ENCODE measurements around the gene NUP205.
A peak's percentile ranks its signal among the peaks of the same experiment; 100 is the strongest.

NUP205 gene

GRCh38 chr7:135597926-135598305 is 40.2 kb downstream of the NUP205 start (continued):
- TF ChIP-seq PRDM1 (tag by site-specific recombination; IDR thresholded peaks at IDR 0.05) = no peak
- TF ChIP-seq ZNF239 (tag by site-specific recombination; IDR thresholded peaks at IDR 0.05) = no peak
- TF ChIP-seq ZXDB (tag by site-specific recombination; IDR thresholded peaks at IDR 0.05) = no peak
- no peak for TF ChIP-seq MEIS1 (CRISPR knock-in tag; IDR thresholded peaks at IDR 0.05; ENCODE audit: borderline replicate concordance)
- no peak for TF ChIP-seq ZBTB48 (tag by site-specific recombination; IDR thresholded peaks at IDR 0.05)
- TF ChIP-seq ZNF133 (tag by site-specific recombination; IDR thresholded peaks at IDR 0.05) = no peak
- TF ChIP-seq ZBTB1 (tag by site-specific recombination; IDR thresholded peaks at IDR 0.05) = no peak
- TF ChIP-seq ZFP41 (tag by site-specific recombination; IDR thresholded peaks at IDR 0.05; ENCODE audit: borderline replicate concordance) = no peak
- TF ChIP-seq, protein P1, sequence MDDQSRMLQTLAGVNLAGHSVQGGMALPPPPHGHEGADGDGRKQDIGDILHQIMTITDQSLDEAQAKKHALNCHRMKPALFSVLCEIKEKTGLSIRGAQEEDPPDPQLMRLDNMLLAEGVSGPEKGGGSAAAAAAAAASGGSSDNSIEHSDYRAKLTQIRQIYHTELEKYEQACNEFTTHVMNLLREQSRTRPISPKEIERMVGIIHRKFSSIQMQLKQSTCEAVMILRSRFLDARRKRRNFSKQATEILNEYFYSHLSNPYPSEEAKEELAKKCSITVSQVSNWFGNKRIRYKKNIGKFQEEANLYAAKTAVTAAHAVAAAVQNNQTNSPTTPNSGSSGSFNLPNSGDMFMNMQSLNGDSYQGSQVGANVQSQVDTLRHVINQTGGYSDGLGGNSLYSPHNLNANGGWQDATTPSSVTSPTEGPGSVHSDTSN (CRISPR knock-in tag; IDR thresholded peaks at IDR 0.05) = no peak
- TF ChIP-seq, protein P2, sequence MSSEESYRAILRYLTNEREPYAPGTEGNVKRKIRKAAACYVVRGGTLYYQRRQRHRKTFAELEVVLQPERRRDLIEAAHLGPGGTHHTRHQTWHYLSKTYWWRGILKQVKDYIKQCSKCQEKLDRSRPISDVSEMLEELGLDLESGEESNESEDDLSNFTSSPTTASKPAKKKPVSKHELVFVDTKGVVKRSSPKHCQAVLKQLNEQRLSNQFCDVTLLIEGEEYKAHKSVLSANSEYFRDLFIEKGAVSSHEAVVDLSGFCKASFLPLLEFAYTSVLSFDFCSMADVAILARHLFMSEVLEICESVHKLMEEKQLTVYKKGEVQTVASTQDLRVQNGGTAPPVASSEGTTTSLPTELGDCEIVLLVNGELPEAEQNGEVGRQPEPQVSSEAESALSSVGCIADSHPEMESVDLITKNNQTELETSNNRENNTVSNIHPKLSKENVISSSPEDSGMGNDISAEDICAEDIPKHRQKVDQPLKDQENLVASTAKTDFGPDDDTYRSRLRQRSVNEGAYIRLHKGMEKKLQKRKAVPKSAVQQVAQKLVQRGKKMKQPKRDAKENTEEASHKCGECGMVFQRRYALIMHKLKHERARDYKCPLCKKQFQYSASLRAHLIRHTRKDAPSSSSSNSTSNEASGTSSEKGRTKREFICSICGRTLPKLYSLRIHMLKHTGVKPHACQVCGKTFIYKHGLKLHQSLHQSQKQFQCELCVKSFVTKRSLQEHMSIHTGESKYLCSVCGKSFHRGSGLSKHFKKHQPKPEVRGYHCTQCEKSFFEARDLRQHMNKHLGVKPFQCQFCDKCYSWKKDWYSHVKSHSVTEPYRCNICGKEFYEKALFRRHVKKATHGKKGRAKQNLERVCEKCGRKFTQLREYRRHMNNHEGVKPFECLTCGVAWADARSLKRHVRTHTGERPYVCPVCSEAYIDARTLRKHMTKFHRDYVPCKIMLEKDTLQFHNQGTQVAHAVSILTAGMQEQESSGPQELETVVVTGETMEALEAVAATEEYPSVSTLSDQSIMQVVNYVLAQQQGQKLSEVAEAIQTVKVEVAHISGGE (tag by site-specific recombination; conservative IDR thresholded peaks at IDR 0.05; ENCODE audit: low read depth) = no peak
- TF ChIP-seq ZNF776 (tag by site-specific recombination; IDR thresholded peaks at IDR 0.05; ENCODE audit: borderline replicate concordance) = no peak

DNA sequence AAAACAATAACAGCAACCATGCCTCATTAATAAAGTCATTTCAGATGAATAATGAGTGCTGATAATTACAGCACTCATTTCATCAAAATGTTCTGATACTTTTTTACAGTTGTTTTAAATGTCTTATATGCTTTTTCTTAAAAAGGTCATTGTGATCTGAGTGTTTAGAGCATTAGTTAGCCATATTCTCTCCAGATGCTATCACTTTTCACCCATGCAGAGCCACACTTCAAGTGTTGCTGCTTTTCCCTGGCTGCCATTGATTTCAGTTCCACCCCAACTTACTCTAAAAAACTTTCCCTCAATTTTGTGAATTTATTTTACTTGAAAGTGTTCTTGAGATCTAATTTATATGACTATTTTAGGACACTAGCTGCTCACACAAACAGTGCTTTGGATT is 41.8 kb downstream of the NUP205 start:
- TF ChIP-seq PRDM1 (tag by site-specific recombination; IDR thresholded peaks at IDR 0.05) (0 out of 2 replicates have a peak, but pooled peaks have one; percentile 31), ZNF600 (tag by site-specific recombination; IDR thresholded peaks at IDR 0.05) (no peak), ZNF670 (tag by site-specific recombination; IDR thresholded peaks at IDR 0.05; ENCODE audit: low read depth) (no peak), ZBTB17 (tag by site-specific recombination; IDR thresholded peaks at IDR 0.05) (no peak)
- ChIA-PET CTCF (no interaction called here), POLR2A (no interaction called here)
- Histone ChIP-seq H3K27ac (ENCODE audit: extremely low read depth, low read depth, low read length) (no peak overlapping the region), H3K4me3 (ENCODE audit: low read depth, low read length) (no peak overlapping the region), H3K36me3 (ENCODE audit: control insufficient read depth in 2 of 2, insufficient read depth in 1 of 2, low read length in 2 of 2) (peaks cover 33 to 91% of the 10 kb centered on the region in 2 experiments), H3K4me1 (ENCODE audit: control insufficient read depth, insufficient read depth, low read length) (no peaks in the 10 kb centered on the region), H3K9me3 (ENCODE audit: control insufficient read depth, insufficient read depth, low read depth, low read length) (no peaks in the 10 kb centered on the region)

GRCh38 chr7:135600226-135600625 is 42.5 kb downstream of the NUP205 start:
- Histone ChIP-seq H3K9me3 (ENCODE audit: control insufficient read depth, insufficient read depth, low read depth, low read length) (no peaks in the 10 kb centered on the region), H3K4me1 (ENCODE audit: control insufficient read depth, insufficient read depth, low read length) (no peaks in the 10 kb centered on the region), H3K4me3 (ENCODE audit: low read depth, low read length) (no peak overlapping the region), H3K27ac (ENCODE audit: extremely low read depth, low read depth, low read length) (no peak overlapping the region), H3K36me3 (ENCODE audit: control insufficient read depth in 2 of 2, insufficient read depth in 1 of 2, low read length in 2 of 2) (peaks cover 38 to 91% of the 10 kb centered on the region in 2 experiments)
- ChIA-PET CTCF (interaction anchor here (0.7 to 2.5 kb wide), 2 partner anchors 12 to 21 kb away, joined by 3 to 12 read pairs; no protein-coding TSS in a partner anchor), POLR2A (no interaction called here)
- TF ChIP-seq ZNF202 (tag by site-specific recombination; IDR thresholded peaks at IDR 0.05; ENCODE audit: borderline replicate concordance) (no peak), MZF1 (tag by site-specific recombination; IDR thresholded peaks at IDR 0.05; ENCODE audit: borderline replicate concordance) (no peak), ZNF513 (tag by site-specific recombination; IDR thresholded peaks at IDR 0.05) (no peak), ZNF514 (tag by site-specific recombination; IDR thresholded peaks at IDR 0.05) (no peak), ZNF530 (tag by site-specific recombination; IDR thresholded peaks at IDR 0.05; ENCODE audit: low read depth) (no peak), ZNF350 (tag by site-specific recombination; IDR thresholded peaks at IDR 0.05) (no peak), GLIS1 (tag by site-specific recombination; IDR thresholded peaks at IDR 0.05) (no peak), WT1 (tag by site-specific recombination; IDR thresholded peaks at IDR 0.05) (no peak)
- TF ChIP-seq, protein P3, sequence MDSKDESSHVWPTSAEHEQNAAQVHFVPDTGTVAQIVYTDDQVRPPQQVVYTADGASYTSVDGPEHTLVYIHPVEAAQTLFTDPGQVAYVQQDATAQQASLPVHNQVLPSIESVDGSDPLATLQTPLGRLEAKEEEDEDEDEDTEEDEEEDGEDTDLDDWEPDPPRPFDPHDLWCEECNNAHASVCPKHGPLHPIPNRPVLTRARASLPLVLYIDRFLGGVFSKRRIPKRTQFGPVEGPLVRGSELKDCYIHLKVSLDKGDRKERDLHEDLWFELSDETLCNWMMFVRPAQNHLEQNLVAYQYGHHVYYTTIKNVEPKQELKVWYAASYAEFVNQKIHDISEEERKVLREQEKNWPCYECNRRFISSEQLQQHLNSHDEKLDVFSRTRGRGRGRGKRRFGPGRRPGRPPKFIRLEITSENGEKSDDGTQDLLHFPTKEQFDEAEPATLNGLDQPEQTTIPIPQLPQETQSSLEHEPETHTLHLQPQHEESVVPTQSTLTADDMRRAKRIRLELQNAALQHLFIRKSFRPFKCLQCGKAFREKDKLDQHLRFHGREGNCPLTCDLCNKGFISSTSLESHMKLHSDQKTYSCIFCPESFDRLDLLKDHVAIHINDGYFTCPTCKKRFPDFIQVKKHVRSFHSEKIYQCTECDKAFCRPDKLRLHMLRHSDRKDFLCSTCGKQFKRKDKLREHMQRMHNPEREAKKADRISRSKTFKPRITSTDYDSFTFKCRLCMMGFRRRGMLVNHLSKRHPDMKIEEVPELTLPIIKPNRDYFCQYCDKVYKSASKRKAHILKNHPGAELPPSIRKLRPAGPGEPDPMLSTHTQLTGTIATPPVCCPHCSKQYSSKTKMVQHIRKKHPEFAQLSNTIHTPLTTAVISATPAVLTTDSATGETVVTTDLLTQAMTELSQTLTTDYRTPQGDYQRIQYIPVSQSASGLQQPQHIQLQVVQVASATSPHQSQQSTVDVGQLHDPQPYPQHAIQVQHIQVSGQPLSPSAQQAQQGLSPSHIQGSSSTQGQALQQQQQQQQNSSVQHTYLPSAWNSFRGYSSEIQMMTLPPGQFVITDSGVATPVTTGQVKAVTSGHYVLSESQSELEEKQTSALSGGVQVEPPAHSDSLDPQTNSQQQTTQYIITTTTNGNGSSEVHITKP (tag by site-specific recombination; IDR thresholded peaks at IDR 0.05) = no peak
- TF ChIP-seq, protein P4, sequence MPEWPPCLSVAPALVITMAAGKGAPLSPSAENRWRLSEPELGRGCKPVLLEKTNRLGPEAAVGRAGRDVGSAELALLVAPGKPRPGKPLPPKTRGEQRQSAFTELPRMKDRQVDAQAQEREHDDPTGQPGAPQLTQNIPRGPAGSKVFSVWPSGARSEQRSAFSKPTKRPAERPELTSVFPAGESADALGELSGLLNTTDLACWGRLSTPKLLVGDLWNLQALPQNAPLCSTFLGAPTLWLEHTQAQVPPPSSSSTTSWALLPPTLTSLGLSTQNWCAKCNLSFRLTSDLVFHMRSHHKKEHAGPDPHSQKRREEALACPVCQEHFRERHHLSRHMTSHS (tag by site-specific recombination; IDR thresholded peaks at IDR 0.05) = no peak

Measured in HEK293 (cell line).